ENCODE results near the gene SPATA3. TPM values are rescaled to one million over a fixed set of nuclear protein-coding genes. Genes with fewer than 3 reads are reported as not detected.

The SPATA3 gene
- total RNA-seq, 4 donors from 2014 or later, result not detected

DNA sequence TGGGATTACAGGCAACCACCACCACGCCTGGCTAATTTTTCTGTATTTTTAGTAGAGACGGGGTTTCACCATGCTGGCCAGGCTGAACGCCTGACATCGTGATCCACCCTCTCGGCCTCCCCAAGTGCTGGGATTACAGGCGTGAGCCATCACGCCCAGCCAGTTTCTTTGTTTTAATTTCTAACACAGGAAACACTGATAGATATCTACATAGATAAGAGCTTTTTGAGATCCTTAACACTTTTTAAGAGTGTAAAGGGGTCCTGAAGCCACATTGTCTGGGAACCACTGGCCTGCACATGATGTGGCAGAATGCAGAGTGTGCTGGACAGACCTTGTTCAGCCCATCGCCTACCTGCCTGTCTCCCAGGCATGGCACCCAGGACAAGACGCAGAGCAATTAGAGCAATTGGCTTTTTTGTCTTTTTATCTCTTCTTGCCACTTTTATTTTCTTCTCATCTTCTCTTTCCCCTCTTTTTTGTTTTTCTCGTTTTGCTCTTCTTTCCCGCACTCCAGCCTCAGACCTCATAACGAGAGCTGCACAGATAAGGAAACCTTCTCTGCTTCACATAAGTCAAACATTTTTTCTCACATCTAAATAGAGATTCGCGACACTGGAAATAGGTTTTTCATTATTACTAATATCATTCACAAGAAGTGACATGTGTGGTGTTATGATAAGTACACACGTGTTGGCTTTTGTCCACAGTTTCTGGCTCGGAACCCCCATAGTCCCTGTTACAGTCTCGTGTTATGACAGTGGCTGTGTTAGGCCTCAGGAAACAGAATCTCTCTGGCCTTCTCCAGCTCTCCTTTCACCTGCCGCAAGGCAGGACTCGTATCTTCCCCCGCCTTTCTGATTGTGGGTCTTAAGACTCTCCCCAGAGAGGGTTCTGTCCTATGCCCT is 45.7 kb upstream of the SPATA3 start:
- TF ChIP-seq POLR2A (IDR thresholded peaks at IDR 0.05) (no peak), EP300 (IDR thresholded peaks at IDR 0.05) (no peak)
- TF ChIP-seq, protein P1, sequence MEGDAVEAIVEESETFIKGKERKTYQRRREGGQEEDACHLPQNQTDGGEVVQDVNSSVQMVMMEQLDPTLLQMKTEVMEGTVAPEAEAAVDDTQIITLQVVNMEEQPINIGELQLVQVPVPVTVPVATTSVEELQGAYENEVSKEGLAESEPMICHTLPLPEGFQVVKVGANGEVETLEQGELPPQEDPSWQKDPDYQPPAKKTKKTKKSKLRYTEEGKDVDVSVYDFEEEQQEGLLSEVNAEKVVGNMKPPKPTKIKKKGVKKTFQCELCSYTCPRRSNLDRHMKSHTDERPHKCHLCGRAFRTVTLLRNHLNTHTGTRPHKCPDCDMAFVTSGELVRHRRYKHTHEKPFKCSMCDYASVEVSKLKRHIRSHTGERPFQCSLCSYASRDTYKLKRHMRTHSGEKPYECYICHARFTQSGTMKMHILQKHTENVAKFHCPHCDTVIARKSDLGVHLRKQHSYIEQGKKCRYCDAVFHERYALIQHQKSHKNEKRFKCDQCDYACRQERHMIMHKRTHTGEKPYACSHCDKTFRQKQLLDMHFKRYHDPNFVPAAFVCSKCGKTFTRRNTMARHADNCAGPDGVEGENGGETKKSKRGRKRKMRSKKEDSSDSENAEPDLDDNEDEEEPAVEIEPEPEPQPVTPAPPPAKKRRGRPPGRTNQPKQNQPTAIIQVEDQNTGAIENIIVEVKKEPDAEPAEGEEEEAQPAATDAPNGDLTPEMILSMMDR (IDR thresholded peaks at IDR 0.05), result no peak
- no peak overlapping the region for H3K27ac ChIP-seq
- 91 to 92% methylated on average over 20 of the region's 20 CpGs for WGBS, 2 donors

DNA sequence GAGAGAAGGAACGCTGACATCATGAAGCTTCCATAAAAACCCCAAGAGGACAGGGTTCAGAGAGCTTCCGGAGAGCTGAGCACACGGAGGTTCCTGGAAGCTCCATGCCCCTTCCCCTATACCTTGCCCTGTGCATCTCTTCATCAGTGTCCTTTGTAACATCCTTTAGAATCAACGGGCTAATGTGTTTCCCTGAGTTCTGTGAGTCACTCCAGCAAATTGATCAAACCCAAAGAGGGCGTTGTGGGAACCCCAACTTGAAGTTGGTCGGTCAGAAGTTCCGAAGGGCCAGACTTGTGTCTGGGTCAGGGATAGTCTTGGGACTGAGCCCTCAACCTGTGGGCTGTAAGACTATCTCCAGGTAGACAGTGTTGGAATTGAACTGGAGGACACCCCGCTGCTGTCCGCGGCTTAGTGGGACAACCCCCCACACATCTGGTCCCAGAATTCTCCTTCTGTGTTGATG is 45.0 kb upstream of the SPATA3 start:
- Histone ChIP-seq H3K4me1 (no peaks in the 10 kb centered on the region), H3K27me3 (no peaks in the 10 kb centered on the region), H3K36me3 (no peaks in the 10 kb centered on the region), H3K9me3 (no peaks in the 10 kb centered on the region), H3K27ac (no peak overlapping the region), H3K4me3 (no peak overlapping the region)
- TF ChIP-seq, protein P1 (IDR thresholded peaks at IDR 0.05), result no peak
- TF ChIP-seq POLR2A (IDR thresholded peaks at IDR 0.05), result no peak
- TF ChIP-seq EP300 (IDR thresholded peaks at IDR 0.05), result no peak
- WGBS, 2 donors, result 89 to 94% methylated on average over 10 of the region's 10 CpGs
- no peak for DNase-seq (ENCODE audit: low spot score in 2 of 2)

More for the DNA sequence above, 45.7 kb upstream of the SPATA3 start:
- no peaks in the 10 kb centered on the region for H3K9me3 ChIP-seq
- no peaks in the 10 kb centered on the region for H3K4me1 ChIP-seq
- H3K4me3 ChIP-seq, result no peak overlapping the region
- H3K36me3 ChIP-seq, result no peaks in the 10 kb centered on the region
- no peak for DNase-seq (ENCODE audit: low spot score in 2 of 2)
- H3K27me3 ChIP-seq, result no peaks in the 10 kb centered on the region

DNA sequence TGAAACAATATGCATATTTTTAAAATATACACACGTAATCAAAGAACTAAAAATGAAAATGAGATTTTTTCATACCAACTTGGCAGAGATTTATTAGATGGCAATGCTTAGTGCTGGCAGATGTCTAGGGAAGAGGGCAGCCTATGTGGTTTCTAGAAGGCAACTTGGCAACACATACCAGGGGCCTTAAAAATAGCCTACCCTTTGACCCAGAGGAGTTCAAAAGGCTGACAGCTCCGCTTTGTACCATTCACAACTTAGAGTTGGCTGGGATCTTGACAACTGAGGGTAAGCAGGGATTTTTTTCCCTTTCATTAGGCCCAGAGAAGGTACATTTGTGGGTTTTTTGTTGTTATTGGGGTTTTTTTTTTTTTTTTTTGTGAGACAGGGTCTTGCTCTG is 44.5 kb upstream of the SPATA3 start:
- H3K9me3 ChIP-seq, result no peaks in the 10 kb centered on the region
- TF ChIP-seq EP300 (IDR thresholded peaks at IDR 0.05) (no peak), POLR2A (IDR thresholded peaks at IDR 0.05) (no peak)
- TF ChIP-seq, protein P1 (IDR thresholded peaks at IDR 0.05), result no peak
- H3K27me3 ChIP-seq, result no peaks in the 10 kb centered on the region
- no peak overlapping the region for H3K27ac ChIP-seq
- no peak for DNase-seq (ENCODE audit: low spot score in 2 of 2)
- no peaks in the 10 kb centered on the region for H3K4me1 ChIP-seq
- no peak overlapping the region for H3K4me3 ChIP-seq
- WGBS, 2 donors, result 56 to 65% methylated on average over 2 of the region's 2 CpGs
- H3K36me3 ChIP-seq, result no peaks in the 10 kb centered on the region

DNA sequence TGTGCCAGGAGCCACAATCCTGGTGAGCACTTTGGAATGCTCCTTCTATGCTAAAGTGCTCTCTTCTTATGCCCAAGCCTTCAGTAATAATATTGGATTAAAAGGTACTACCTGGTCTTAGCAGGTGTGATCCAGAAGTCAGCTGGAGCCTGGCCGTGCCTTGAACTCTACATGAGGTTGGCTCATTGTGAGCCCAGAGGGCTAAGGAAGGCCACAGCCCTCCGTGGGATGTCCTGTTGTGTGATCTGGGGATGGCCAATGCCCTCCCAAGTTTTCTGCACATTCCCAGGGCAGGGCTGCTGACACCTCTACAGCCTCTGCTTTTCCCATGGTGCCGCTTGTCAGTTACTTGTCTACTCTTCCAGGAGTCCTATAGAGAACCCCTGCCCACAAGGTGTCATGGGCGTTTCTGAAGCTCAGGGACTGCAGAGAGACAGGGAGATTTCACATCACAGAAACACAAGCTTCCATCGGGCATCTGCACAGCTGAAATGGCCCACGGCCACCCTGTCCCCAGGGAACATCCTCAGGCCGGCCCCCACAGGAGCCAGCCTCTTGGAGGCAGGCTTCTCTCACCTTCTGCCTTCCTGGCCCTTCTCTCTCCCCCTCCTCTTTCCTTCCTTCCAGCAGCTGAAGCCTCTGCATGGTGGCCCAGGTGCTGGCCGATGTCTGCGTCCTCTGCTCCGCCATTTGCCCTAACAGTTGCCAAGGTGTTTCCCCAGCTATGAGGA is 43.5 kb upstream of the SPATA3 start:
- H3K9me3 ChIP-seq, result no peaks in the 10 kb centered on the region
- H3K27ac ChIP-seq, result no peak overlapping the region
- H3K36me3 ChIP-seq, result no peaks in the 10 kb centered on the region
- 90 to 92% methylated on average over 10 of the region's 10 CpGs for WGBS, 2 donors
- H3K27me3 ChIP-seq, result peaks cover 0 to 1% of the 10 kb centered on the region in 2 donors
- no peak overlapping the region for H3K4me3 ChIP-seq
- H3K4me1 ChIP-seq, result peaks cover 0 to 8% (median 6%) of the 10 kb centered on the region in 4 donors
- DNase-seq (ENCODE audit: low spot score in 2 of 2), result no peak
- TF ChIP-seq EP300 (IDR thresholded peaks at IDR 0.05) (no peak), POLR2A (IDR thresholded peaks at IDR 0.05) (no peak)
- TF ChIP-seq, protein P1 (IDR thresholded peaks at IDR 0.05), result no peak

DNA sequence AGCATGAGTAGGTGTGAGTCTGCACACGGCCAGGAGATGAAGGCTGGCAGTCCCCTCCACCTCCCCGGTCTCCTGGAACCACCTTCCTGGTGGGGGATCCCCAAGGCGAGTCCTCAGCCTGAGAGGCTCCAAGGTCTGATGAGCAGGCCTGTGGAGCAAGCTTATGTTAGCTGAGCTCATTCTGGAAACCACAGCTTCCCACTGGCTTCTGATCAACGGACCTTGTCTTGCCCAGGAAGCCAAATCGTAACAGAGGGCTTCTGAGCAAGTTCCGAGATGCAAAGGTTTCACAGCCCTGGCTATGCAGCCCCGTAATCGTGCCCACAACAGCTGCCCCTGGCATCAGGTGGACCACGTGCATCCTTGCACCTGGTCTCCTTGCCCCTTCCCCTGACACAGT is 42.1 kb upstream of the SPATA3 start:
- no peak overlapping the region for H3K4me3 ChIP-seq
- no peak for TF ChIP-seq POLR2A (IDR thresholded peaks at IDR 0.05)
- TF ChIP-seq, protein P1 (IDR thresholded peaks at IDR 0.05), result no peak
- TF ChIP-seq EP300 (IDR thresholded peaks at IDR 0.05), result no peak
- no peak for DNase-seq (ENCODE audit: low spot score in 2 of 2)
- H3K36me3 ChIP-seq, result no peaks in the 10 kb centered on the region
- no peaks in the 10 kb centered on the region for H3K9me3 ChIP-seq
- no peak overlapping the region for H3K27ac ChIP-seq
- H3K27me3 ChIP-seq, result peaks cover 0 to 10% of the 10 kb centered on the region in 2 donors
- 72 to 83% methylated on average over 8 to 9 of the region's 9 CpGs for WGBS, 2 donors
- H3K4me1 ChIP-seq, result peaks cover 0 to 13% (median 11%) of the 10 kb centered on the region in 4 donors

Data from tibial nerve (tissue), 4 donors.